ENCODE results near the gene YEATS2. TPM values are rescaled to one million over a fixed set of nuclear protein-coding genes. Genes with fewer than 3 reads are reported as not detected.

Gene YEATS2
- total RNA-seq, 1 experiment from 2014 or later, result 38.6 TPM

GRCh38 chr3:183794452-183794851 is 96.9 kb downstream of the YEATS2 start:
- TF ChIP-seq SP1 (IDR thresholded peaks at IDR 0.05; ENCODE audit: low read depth), result no peak
- no peak for TF ChIP-seq SRF (IDR thresholded peaks at IDR 0.05; ENCODE audit: low read depth)
- TF ChIP-seq ATF3 (IDR thresholded peaks at IDR 0.05), result no peak
- TF ChIP-seq, protein P1, sequence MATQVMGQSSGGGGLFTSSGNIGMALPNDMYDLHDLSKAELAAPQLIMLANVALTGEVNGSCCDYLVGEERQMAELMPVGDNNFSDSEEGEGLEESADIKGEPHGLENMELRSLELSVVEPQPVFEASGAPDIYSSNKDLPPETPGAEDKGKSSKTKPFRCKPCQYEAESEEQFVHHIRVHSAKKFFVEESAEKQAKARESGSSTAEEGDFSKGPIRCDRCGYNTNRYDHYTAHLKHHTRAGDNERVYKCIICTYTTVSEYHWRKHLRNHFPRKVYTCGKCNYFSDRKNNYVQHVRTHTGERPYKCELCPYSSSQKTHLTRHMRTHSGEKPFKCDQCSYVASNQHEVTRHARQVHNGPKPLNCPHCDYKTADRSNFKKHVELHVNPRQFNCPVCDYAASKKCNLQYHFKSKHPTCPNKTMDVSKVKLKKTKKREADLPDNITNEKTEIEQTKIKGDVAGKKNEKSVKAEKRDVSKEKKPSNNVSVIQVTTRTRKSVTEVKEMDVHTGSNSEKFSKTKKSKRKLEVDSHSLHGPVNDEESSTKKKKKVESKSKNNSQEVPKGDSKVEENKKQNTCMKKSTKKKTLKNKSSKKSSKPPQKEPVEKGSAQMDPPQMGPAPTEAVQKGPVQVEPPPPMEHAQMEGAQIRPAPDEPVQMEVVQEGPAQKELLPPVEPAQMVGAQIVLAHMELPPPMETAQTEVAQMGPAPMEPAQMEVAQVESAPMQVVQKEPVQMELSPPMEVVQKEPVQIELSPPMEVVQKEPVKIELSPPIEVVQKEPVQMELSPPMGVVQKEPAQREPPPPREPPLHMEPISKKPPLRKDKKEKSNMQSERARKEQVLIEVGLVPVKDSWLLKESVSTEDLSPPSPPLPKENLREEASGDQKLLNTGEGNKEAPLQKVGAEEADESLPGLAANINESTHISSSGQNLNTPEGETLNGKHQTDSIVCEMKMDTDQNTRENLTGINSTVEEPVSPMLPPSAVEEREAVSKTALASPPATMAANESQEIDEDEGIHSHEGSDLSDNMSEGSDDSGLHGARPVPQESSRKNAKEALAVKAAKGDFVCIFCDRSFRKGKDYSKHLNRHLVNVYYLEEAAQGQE (IDR thresholded peaks at IDR 0.05; ENCODE audit: low read depth), result no peak
- TF ChIP-seq EGR1 (IDR thresholded peaks at IDR 0.05; ENCODE audit: low read depth), result no peak
- no peak for TF ChIP-seq CEBPB (IDR thresholded peaks at IDR 0.05; ENCODE audit: low read depth)
- TF ChIP-seq ELF1 (IDR thresholded peaks at IDR 0.05; ENCODE audit: borderline replicate concordance, low read depth), result no peak
- no peak for TF ChIP-seq POLR2AphosphoS5 (IDR thresholded peaks at IDR 0.05; ENCODE audit: low read depth, low read length)
- TF ChIP-seq CBX3 (IDR thresholded peaks at IDR 0.05; ENCODE audit: low read depth), result no peak
- TF ChIP-seq EZH2 (IDR thresholded peaks at IDR 0.05), result no peak
- no peak for TF ChIP-seq ZFX (IDR thresholded peaks at IDR 0.05)
- no peak for TF ChIP-seq POLR2A (IDR thresholded peaks at IDR 0.05; ENCODE audit: borderline replicate concordance, extremely low read depth, insufficient read depth, insufficient read length)
- no peak for TF ChIP-seq ZBTB33 (IDR thresholded peaks at IDR 0.05; ENCODE audit: extremely low read depth, insufficient replicate concordance, low read length)
- no peak for TF ChIP-seq ZNF274 (IDR thresholded peaks at IDR 0.05; ENCODE audit: low read depth, low read length)
- Histone ChIP-seq H3K27ac (ENCODE audit: low read depth, low read length) (no peak overlapping the region), H3K9ac (ENCODE audit: low read length) (no peak overlapping the region), H2AFZ (ENCODE audit: low read depth, low read length, poor library complexity, severe bottlenecking) (no peak overlapping the region), H3K9me3 (ENCODE audit: control insufficient read depth in 1 of 2, insufficient read depth in 1 of 2, low read depth in 1 of 2, low read length in 2 of 2) (no peaks in the 10 kb centered on the region), H3K4me2 (ENCODE audit: low read length) (no peak overlapping the region), H4K20me1 (ENCODE audit: insufficient read depth) (no peaks in the 10 kb centered on the region), H3K27me3 (ENCODE audit: insufficient read depth, low read length) (no peaks in the 10 kb centered on the region), H3K4me3 (replicated peaks in 1 of 2; ENCODE audit: low read depth in 1 of 2, low read length in 2 of 2) (no peak overlapping the region), H3K4me1 (ENCODE audit: control insufficient read depth in 1 of 2, insufficient read depth in 2 of 2, low read length in 2 of 2) (no peaks in the 10 kb centered on the region), H3K36me3 (ENCODE audit: control insufficient read depth in 1 of 2, insufficient read depth in 2 of 2, low read length in 2 of 2) (peaks cover 31 to 36% of the 10 kb centered on the region in 2 experiments; a peak in 3 of 4 replicates), H3K9me2 (ENCODE audit: insufficient read depth) (no peaks in the 10 kb centered on the region), H3K79me2 (ENCODE audit: insufficient read depth, low read length) (peaks cover 6% of the 10 kb centered on the region; the same call in 1 of the 2 replicates)
- RAD21 ChIA-PET (ENCODE audit: low non-redundant PET in 1 of 2, low total read pairs in 2 of 2, uncharacterized antibody in 2 of 2, unreplicated experiment in 2 of 2), result no interaction called here
- intact Hi-C loops (cut with micrococcal nuclease), result no loop called here
- ATAC-seq (no peak), DNase-seq (ENCODE audit: low read depth, low spot score) (no peak)
- CTCF ChIA-PET, result no interaction called here
- no TSS peak for BruUV-seq (replicated peaks)
- POLR2A ChIA-PET, result no interaction called here

All from HCT116 (cell line).